Measurements from ENCODE around the gene VWCE.

VWCE gene

GRCh38 chr11:61266602-61267001, 28.5 kb downstream of the VWCE start:
- H3K4me3 ChIP-seq (ENCODE audit: low read depth, low read length), result no peak overlapping the region
- DNase-seq (ENCODE audit: low read depth), result no peak
- TF ChIP-seq CTCF (IDR thresholded peaks at IDR 0.05; ENCODE audit: control insufficient read depth, extremely low read depth, insufficient read depth), result no peak

- DNase-seq (ENCODE audit: low read depth), result no peak
- TF ChIP-seq CTCF (IDR thresholded peaks at IDR 0.05; ENCODE audit: control insufficient read depth, extremely low read depth, insufficient read depth), result no peak
- H3K4me3 ChIP-seq (ENCODE audit: low read depth, low read length), result no peak overlapping the region
These were observed 29.8 kb downstream of the VWCE start for GRCh38 chr11:61265357-61265756.

GRCh38 chr11:61264795-61265194, 30.3 kb downstream of the VWCE start:
- no peak overlapping the region for H3K4me3 ChIP-seq (ENCODE audit: low read depth, low read length)
- DNase-seq (ENCODE audit: low read depth), result no peak
- TF ChIP-seq CTCF (IDR thresholded peaks at IDR 0.05; ENCODE audit: control insufficient read depth, extremely low read depth, insufficient read depth), result no peak

- no peak for TF ChIP-seq CTCF (IDR thresholded peaks at IDR 0.05; ENCODE audit: control insufficient read depth, extremely low read depth, insufficient read depth)
- no peak overlapping the region for H3K4me3 ChIP-seq (ENCODE audit: low read depth, low read length)
- DNase-seq (ENCODE audit: low read depth), result no peak
These were observed 30.7 kb downstream of the VWCE start for GRCh38 chr11:61264371-61264770.

DNA sequence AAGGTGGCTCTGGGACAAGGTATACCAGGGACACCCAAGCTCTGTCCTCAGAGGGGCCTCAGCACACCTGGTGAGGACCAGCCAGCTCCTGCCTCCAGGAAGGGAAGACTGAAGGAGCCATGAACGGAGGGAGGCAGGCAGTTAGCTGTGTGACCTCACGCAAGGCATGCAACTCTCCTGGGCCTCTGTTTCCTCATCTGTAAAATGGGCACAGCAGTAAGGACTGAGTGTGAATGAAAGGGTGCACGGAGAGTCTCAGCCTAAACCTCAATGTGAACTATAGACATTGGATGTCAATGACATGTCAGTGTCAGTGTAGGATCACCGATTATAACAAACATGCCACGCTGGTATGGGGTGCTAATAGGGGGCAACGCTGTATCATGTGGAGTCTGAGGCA, 35.8 kb downstream of the VWCE start:
- no peak for TF ChIP-seq CTCF (IDR thresholded peaks at IDR 0.05; ENCODE audit: control insufficient read depth, extremely low read depth, insufficient read depth)
- DNase-seq (ENCODE audit: low read depth), result no peak
- no peak overlapping the region for H3K4me3 ChIP-seq (ENCODE audit: low read depth, low read length)

- no peak for DNase-seq (ENCODE audit: low read depth)
- H3K4me3 ChIP-seq (ENCODE audit: low read depth, low read length), result no peak overlapping the region
- no peak for TF ChIP-seq CTCF (IDR thresholded peaks at IDR 0.05; ENCODE audit: control insufficient read depth, extremely low read depth, insufficient read depth)
These were observed 36.6 kb downstream of the VWCE start for GRCh38 chr11:61258546-61258945.

- H3K4me3 ChIP-seq (ENCODE audit: low read depth, low read length), result no peak overlapping the region
- TF ChIP-seq CTCF (IDR thresholded peaks at IDR 0.05; ENCODE audit: control insufficient read depth, extremely low read depth, insufficient read depth), result no peak
- no peak for DNase-seq (ENCODE audit: low read depth)
These were observed 38.2 kb downstream of the VWCE start for GRCh38 chr11:61256710-61257482.

Measured in LNCaP clone FGC (cell line).